GM23338 (cell line): ENCODE results near the gene CCDC9B. TPM values are rescaled to one million over a fixed set of nuclear protein-coding genes. Genes with fewer than 3 reads are reported as not detected.

Experiments used
- ATAC-seq: fragments of 200-7000 bp; cut with Tn5 transposase; 3 replicates; pipeline ENCODE4 v1.9.1; 2020
- DNase-seq: peaks from one replicate; pipeline ENCODE4 v3.0.0-alpha.2; 2015; ENCODE audit warnings: low spot score
- H2AFZ ChIP-seq: fragments of 200-600 bp; sonication (generic); 2 replicates; pipeline ENCODE4 v1.8.0; 2016; ENCODE audit warnings: antibody characterized with exemption, mild to moderate bottlenecking, moderate library complexity
- H3F3A ChIP-seq: fragments of 200-600 bp; sonication (generic); replicated peaks from 2 replicates; pipeline ENCODE4 v1.8.0; 2017; ENCODE audit warnings: antibody characterized with exemption, mixed run types, low read depth
- H3K27ac ChIP-seq: fragments of 200-600 bp; sonication (generic); 2 replicates; pipeline ENCODE4 v1.6.1; 2016; ENCODE audit warnings: low read depth
- H3K27me3 ChIP-seq: fragments of 200-600 bp; sonication (generic); 2 replicates; pipeline ENCODE4 v1.8.0; 2016; ENCODE audit warnings: mild to moderate bottlenecking, mixed run types, moderate library complexity; ENCODE audit not compliant: insufficient read depth
- H3K36me3 ChIP-seq: fragments of 200-600 bp; sonication (generic); 2 replicates; pipeline ENCODE4 v1.8.0; 2016; ENCODE audit warnings: mild to moderate bottlenecking; ENCODE audit not compliant: insufficient read depth
- H3K4me1 ChIP-seq: fragments of 200-600 bp; sonication (generic); 2 replicates; pipeline ENCODE4 v1.8.0; 2016; ENCODE audit warnings: mild to moderate bottlenecking, moderate library complexity; ENCODE audit not compliant: insufficient read depth
- H3K4me2 ChIP-seq: fragments of 200-600 bp; sonication (generic); 2 replicates; pipeline ENCODE4 v1.7.1; 2017; ENCODE audit warnings: mixed run types
- H3K4me3 ChIP-seq: fragments of 200-600 bp; sonication (generic); 2 replicates; pipeline ENCODE4 v1.6.1; 2016; ENCODE audit warnings: mixed run types
- H3K79me2 ChIP-seq: fragments of 200-600 bp; sonication (generic); replicated peaks from 2 replicates; pipeline ENCODE4 v1.8.0; 2017; ENCODE audit warnings: mild to moderate bottlenecking; ENCODE audit not compliant: insufficient read depth
- H3K9me2 ChIP-seq: fragments of 200-600 bp; sonication (generic); 2 replicates; pipeline ENCODE4 v1.8.0; 2017; ENCODE audit not compliant: insufficient read depth
- H4K20me1 ChIP-seq: fragments of 200-600 bp; sonication (generic); replicated peaks from 2 replicates; pipeline ENCODE4 v1.8.0; 2017; ENCODE audit warnings: mild to moderate bottlenecking; ENCODE audit not compliant: insufficient read depth
- H3K27ac Mint-ChIP-seq: 2 replicates; pipeline ENCODE4 v1.8.0; 2020; ENCODE audit warnings: inconsistent platforms, mild to moderate bottlenecking, moderate library complexity, mixed read lengths
- H3K27me3 Mint-ChIP-seq: 3 replicates; pipeline ENCODE4 v1.8.0; 2022; ENCODE audit warnings: low read depth, mild to moderate bottlenecking, moderate library complexity, mixed read lengths, inconsistent platforms; ENCODE audit not compliant: insufficient read depth, poor library complexity
- H3K36me3 Mint-ChIP-seq: 3 replicates; pipeline ENCODE4 v1.8.0; 2021; ENCODE audit warnings: low read depth, mild to moderate bottlenecking, inconsistent platforms, moderate library complexity, mixed read lengths
- H3K4me1 Mint-ChIP-seq: 3 replicates; pipeline ENCODE4 v1.8.0; 2020; ENCODE audit warnings: mild to moderate bottlenecking, inconsistent platforms, mixed read lengths
- H3K4me3 Mint-ChIP-seq: 3 replicates; pipeline ENCODE4 v1.8.0; 2021; ENCODE audit warnings: moderate library complexity, mild to moderate bottlenecking, inconsistent platforms, mixed read lengths
- H3K9me3 Mint-ChIP-seq: 3 replicates; pipeline ENCODE4 v1.8.0; 2020; ENCODE audit warnings: moderate library complexity, mild to moderate bottlenecking, inconsistent platforms, mixed read lengths
- CREB1 ChIP-seq: fragments of 250-450 bp; sonication (Bioruptor Pico); IDR thresholded peaks from 2 replicates; pipeline ENCODE4 v1.5.0; 2020; ENCODE audit warnings: low read depth, mild to moderate bottlenecking, moderate library complexity
- ETS1 ChIP-seq: IDR thresholded peaks from 2 replicates; pipeline ENCODE4 v1.6.1; 2016; ENCODE audit warnings: antibody characterized with exemption
- EZH2 ChIP-seq: fragments of 200-600 bp; sonication (generic); IDR thresholded peaks from one replicate; pipeline ENCODE4 v1.8.0; 2017; ENCODE audit warnings: antibody characterized with exemption, mild to moderate bottlenecking, low read depth; ENCODE audit not compliant: unreplicated experiment
- EZH2phosphoT487 ChIP-seq: fragments of 200-600 bp; sonication (generic); IDR thresholded peaks from one replicate; pipeline ENCODE4 v1.8.1; 2018; ENCODE audit warnings: antibody characterized with exemption; ENCODE audit not compliant: unreplicated experiment
- JUNB ChIP-seq: IDR thresholded peaks from one replicate; pipeline ENCODE4 v1.6.1; 2016; ENCODE audit warnings: antibody characterized with exemption; ENCODE audit not compliant: unreplicated experiment
- NANOG ChIP-seq: IDR thresholded peaks from 2 replicates; pipeline ENCODE4 v1.6.1; 2016; ENCODE audit warnings: antibody characterized with exemption, borderline replicate concordance
- POLR2AphosphoS5 ChIP-seq: IDR thresholded peaks from 2 replicates; pipeline ENCODE4 v1.6.1; 2016; ENCODE audit warnings: antibody characterized with exemption, low read depth
- STAT1 ChIP-seq: IDR thresholded peaks from one replicate; pipeline ENCODE4 v1.6.1; 2016; ENCODE audit warnings: antibody characterized with exemption; ENCODE audit not compliant: unreplicated experiment
- ZNF114 ChIP-seq: fragments of 250-450 bp; sonication (Bioruptor Pico); IDR thresholded peaks from 2 replicates; pipeline ENCODE4 v1.5.0; 2020; ENCODE audit warnings: mild to moderate bottlenecking, moderate library complexity
- ZNF331 ChIP-seq: fragments of 250-450 bp; sonication (Bioruptor Pico); IDR thresholded peaks from 2 replicates; pipeline ENCODE4 v1.5.0; 2020; ENCODE audit warnings: low read depth, mild to moderate bottlenecking, moderate library complexity
- polyA plus RNA-seq: library from polyadenylated mRNA; unstranded; fragments of >200 nt; fragmentation: Nextera tagmentation; extraction: Ambion mirVana; gene quantifications from 2 replicates; pipeline ENCODE4 v1.2.1, GENCODE V29; 2016
- total RNA-seq: library from RNA; depleted of rRNA; stranded (reverse); fragments of >200 nt; shearing (Covaris generic); gene quantifications from 2 replicates; pipeline ENCODE4 v1.2.3, GENCODE V29; 2014
- TF ChIP-seq, protein P1 (sequence below), 2 experiments: fragments of 200-600 bp in 1 of 2; sonication (generic) in 1 of 2; conservative IDR thresholded peaks; 2 replicates each; pipeline versions ENCODE4 v1.5.1 to v1.6.1; 2016 to 2017; ENCODE audit warnings: antibody characterized with exemption in 2 of 2, low read depth in 2 of 2, mild to moderate bottlenecking in 2 of 2, moderate library complexity in 1 of 2
- TF ChIP-seq, protein P2 (sequence below): IDR thresholded peaks from one replicate; pipeline ENCODE4 v1.6.1; 2018; ENCODE audit warnings: antibody characterized with exemption; ENCODE audit not compliant: unreplicated experiment
- TF ChIP-seq, protein P3 (sequence below): fragments of 250-450 bp; sonication (Bioruptor Pico); IDR thresholded peaks from 2 replicates; pipeline ENCODE4 v1.5.0; 2020; ENCODE audit warnings: mild to moderate bottlenecking, moderate library complexity

CCDC9B gene
- total and polyA plus RNA-seq, 2 experiments from 2014 or later: 0.18 to 0.97 TPM

GRCh38 chr15:40369474-40369869 lies 28.7 kb upstream of the CCDC9B start:
- Histone ChIP-seq H3K4me3 (no peak overlapping the region), H3K4me1 (peaks cover 19% of the 10 kb centered on the region), H2AFZ (no peak overlapping the region), H3K27ac (no peak overlapping the region), H3K4me2 (no peak overlapping the region), H4K20me1 (no peaks in the 10 kb centered on the region), H3K9me2 (no peaks in the 10 kb centered on the region), H3K36me3 (no peaks in the 10 kb centered on the region), H3F3A (0 out of 2 replicates have a peak, but pooled peaks cover 3% of the 10 kb centered on the region), H3K79me2 (no peaks in the 10 kb centered on the region), H3K27me3 (peaks cover 28% of the 10 kb centered on the region)
- TF ChIP-seq, protein P1, sequence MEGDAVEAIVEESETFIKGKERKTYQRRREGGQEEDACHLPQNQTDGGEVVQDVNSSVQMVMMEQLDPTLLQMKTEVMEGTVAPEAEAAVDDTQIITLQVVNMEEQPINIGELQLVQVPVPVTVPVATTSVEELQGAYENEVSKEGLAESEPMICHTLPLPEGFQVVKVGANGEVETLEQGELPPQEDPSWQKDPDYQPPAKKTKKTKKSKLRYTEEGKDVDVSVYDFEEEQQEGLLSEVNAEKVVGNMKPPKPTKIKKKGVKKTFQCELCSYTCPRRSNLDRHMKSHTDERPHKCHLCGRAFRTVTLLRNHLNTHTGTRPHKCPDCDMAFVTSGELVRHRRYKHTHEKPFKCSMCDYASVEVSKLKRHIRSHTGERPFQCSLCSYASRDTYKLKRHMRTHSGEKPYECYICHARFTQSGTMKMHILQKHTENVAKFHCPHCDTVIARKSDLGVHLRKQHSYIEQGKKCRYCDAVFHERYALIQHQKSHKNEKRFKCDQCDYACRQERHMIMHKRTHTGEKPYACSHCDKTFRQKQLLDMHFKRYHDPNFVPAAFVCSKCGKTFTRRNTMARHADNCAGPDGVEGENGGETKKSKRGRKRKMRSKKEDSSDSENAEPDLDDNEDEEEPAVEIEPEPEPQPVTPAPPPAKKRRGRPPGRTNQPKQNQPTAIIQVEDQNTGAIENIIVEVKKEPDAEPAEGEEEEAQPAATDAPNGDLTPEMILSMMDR (conservative IDR thresholded peaks at IDR 0.05; ENCODE audit: low read depth in 2 of 2): no peak
- TF ChIP-seq, protein P2, sequence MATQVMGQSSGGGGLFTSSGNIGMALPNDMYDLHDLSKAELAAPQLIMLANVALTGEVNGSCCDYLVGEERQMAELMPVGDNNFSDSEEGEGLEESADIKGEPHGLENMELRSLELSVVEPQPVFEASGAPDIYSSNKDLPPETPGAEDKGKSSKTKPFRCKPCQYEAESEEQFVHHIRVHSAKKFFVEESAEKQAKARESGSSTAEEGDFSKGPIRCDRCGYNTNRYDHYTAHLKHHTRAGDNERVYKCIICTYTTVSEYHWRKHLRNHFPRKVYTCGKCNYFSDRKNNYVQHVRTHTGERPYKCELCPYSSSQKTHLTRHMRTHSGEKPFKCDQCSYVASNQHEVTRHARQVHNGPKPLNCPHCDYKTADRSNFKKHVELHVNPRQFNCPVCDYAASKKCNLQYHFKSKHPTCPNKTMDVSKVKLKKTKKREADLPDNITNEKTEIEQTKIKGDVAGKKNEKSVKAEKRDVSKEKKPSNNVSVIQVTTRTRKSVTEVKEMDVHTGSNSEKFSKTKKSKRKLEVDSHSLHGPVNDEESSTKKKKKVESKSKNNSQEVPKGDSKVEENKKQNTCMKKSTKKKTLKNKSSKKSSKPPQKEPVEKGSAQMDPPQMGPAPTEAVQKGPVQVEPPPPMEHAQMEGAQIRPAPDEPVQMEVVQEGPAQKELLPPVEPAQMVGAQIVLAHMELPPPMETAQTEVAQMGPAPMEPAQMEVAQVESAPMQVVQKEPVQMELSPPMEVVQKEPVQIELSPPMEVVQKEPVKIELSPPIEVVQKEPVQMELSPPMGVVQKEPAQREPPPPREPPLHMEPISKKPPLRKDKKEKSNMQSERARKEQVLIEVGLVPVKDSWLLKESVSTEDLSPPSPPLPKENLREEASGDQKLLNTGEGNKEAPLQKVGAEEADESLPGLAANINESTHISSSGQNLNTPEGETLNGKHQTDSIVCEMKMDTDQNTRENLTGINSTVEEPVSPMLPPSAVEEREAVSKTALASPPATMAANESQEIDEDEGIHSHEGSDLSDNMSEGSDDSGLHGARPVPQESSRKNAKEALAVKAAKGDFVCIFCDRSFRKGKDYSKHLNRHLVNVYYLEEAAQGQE: no peak
- TF ChIP-seq STAT1: no peak
- TF ChIP-seq ZNF331: no peak
- no peak for TF ChIP-seq EZH2phosphoT487
- TF ChIP-seq ZNF114 (CRISPR knock-in tag): no peak
- TF ChIP-seq ETS1: no peak
- no peak for TF ChIP-seq NANOG
- TF ChIP-seq, protein P3, sequence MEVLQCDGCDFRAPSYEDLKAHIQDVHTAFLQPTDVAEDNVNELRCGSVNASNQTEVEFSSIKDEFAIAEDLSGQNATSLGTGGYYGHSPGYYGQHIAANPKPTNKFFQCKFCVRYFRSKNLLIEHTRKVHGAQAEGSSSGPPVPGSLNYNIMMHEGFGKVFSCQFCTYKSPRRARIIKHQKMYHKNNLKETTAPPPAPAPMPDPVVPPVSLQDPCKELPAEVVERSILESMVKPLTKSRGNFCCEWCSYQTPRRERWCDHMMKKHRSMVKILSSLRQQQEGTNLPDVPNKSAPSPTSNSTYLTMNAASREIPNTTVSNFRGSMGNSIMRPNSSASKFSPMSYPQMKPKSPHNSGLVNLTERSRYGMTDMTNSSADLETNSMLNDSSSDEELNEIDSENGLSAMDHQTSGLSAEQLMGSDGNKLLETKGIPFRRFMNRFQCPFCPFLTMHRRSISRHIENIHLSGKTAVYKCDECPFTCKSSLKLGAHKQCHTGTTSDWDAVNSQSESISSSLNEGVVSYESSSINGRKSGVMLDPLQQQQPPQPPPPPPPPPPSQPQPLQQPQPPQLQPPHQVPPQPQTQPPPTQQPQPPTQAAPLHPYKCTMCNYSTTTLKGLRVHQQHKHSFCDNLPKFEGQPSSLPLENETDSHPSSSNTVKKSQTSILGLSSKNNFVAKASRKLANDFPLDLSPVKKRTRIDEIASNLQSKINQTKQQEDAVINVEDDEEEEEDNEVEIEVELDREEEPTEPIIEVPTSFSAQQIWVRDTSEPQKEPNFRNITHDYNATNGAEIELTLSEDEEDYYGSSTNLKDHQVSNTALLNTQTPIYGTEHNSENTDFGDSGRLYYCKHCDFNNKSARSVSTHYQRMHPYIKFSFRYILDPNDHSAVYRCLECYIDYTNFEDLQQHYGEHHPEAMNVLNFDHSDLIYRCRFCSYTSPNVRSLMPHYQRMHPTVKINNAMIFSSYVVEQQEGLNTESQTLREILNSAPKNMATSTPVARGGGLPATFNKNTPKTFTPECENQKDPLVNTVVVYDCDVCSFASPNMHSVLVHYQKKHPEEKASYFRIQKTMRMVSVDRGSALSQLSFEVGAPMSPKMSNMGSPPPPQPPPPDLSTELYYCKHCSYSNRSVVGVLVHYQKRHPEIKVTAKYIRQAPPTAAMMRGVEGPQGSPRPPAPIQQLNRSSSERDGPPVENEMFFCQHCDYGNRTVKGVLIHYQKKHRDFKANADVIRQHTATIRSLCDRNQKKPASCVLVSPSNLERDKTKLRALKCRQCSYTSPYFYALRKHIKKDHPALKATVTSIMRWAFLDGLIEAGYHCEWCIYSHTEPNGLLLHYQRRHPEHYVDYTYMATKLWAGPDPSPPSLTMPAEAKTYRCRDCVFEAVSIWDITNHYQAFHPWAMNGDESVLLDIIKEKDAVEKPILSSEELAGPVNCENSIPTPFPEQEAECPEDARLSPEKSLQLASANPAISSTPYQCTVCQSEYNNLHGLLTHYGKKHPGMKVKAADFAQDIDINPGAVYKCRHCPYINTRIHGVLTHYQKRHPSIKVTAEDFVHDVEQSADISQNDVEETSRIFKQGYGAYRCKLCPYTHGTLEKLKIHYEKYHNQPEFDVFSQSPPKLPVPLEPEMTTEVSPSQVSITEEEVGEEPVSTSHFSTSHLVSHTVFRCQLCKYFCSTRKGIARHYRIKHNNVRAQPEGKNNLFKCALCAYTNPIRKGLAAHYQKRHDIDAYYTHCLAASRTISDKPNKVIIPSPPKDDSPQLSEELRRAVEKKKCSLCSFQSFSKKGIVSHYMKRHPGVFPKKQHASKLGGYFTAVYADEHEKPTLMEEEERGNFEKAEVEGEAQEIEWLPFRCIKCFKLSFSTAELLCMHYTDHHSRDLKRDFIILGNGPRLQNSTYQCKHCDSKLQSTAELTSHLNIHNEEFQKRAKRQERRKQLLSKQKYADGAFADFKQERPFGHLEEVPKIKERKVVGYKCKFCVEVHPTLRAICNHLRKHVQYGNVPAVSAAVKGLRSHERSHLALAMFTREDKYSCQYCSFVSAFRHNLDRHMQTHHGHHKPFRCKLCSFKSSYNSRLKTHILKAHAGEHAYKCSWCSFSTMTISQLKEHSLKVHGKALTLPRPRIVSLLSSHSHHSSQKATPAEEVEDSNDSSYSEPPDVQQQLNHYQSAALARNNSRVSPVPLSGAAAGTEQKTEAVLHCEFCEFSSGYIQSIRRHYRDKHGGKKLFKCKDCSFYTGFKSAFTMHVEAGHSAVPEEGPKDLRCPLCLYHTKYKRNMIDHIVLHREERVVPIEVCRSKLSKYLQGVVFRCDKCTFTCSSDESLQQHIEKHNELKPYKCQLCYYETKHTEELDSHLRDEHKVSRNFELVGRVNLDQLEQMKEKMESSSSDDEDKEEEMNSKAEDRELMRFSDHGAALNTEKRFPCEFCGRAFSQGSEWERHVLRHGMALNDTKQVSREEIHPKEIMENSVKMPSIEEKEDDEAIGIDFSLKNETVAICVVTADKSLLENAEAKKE (CRISPR knock-in tag): no peak
- TF ChIP-seq JUNB: no peak
- no peak for TF ChIP-seq CREB1 (CRISPR knock-in tag)
- no peak for TF ChIP-seq POLR2AphosphoS5
- no peak for TF ChIP-seq EZH2
- Mint-ChIP-seq H3K36me3 (no peaks in the 10 kb centered on the region; the same call in 2 of the 3 replicates), H3K27ac (no peak overlapping the region), H3K9me3 (peaks cover 2% of the 10 kb centered on the region; the same call in 1 of the 3 replicates), H3K27me3 (peaks cover 31% of the 10 kb centered on the region), H3K4me1 (peaks cover 27% of the 10 kb centered on the region), H3K4me3 (no peak overlapping the region)
- ATAC-seq: no peak
- DNase-seq: no peak
